Stimulated activated CD8-positive, alpha-beta memory T cell treated with anti-CD3 and anti-CD28 coated beads, Interleukin-2, amount 100 ng/mL, for 1 hour (primary cell): ENCODE measurements around the gene SORCS1.

ENCODE experiments used
- DNase-seq, 2 donors: peaks; one replicate each; pipeline ENCODE4 v3.0.0-alpha.2; 2020; ENCODE audit warnings: low read depth in 2 of 2

Gene SORCS1

DNA sequence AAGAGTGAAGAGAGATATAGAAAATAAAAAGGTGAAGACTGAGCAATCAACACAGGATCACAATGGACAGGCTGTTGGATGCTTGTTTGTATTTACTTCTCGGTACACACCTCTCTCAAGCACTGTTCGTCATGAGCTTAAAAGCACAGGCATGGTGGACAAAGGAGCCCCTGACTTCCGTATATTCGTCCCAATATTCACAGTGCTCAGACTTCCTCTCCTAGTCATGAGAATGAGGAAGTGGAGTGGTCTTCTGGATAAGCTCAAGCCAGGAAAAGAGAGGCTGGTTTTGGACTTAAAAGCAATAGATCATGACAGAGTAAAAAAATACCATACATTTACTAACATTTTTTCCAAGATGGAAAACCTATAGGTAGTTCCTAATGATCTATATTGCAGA, 172.5 kb downstream of the SORCS1 start:
- DNase-seq, result no peak

DNA sequence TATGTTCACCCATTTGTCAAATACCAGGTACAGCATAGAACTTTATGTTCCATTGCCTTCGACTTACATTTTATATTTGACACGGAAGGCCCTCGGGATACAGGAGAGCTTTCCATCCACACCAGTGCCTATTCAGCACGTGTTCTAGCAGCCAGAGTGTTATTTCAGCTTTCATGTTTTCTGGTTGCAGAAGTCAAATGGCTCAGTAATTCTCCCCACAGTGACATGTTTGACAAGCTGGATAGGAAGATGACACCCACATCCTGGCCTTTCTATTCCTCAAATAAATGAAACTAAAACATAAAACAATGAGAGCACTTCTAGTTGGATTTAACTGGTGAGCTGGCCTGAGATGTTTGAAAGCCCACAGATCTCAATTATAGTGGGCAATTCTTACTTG, 173.4 kb downstream of the SORCS1 start:
- no peak for DNase-seq

DNA sequence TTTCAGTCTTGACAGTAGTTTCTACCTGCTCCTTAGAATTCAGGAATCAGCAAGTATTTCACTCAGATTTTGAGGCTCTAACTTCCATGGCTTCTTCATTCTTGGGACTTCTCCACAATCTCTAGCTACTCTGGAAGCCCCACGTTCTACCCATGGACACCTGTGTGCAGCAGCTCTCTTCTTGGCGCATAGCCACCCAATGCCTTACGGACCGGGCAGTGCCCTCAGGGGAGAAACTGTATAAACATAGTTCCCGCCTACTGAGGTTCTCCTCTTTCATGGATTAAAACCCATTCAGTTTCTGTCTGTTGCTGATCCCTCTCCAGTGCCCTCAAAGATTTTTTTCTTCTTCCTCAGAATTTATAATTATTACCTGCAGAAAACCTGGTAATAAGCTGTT, 177.1 kb downstream of the SORCS1 start:
- DNase-seq, result no peak

DNA sequence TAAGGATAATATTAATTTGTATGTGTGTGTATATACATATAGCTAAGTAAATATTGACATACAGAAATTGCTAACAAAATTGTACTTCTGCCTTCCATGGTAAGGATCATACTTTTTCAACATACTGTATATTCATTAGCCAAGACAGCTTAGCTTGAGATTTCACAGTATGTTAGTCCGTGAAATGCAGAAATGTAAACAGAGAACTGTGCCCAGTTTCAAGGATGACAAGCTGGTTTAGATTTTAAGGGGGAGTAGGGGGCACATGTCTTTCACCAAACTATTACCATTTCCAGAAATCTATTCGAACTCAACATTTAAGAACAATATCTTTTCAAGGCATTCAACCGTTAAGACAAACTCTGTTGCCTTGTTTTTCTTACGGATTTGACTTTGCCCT, 182.2 kb downstream of the SORCS1 start:
- no peak for DNase-seq

DNA sequence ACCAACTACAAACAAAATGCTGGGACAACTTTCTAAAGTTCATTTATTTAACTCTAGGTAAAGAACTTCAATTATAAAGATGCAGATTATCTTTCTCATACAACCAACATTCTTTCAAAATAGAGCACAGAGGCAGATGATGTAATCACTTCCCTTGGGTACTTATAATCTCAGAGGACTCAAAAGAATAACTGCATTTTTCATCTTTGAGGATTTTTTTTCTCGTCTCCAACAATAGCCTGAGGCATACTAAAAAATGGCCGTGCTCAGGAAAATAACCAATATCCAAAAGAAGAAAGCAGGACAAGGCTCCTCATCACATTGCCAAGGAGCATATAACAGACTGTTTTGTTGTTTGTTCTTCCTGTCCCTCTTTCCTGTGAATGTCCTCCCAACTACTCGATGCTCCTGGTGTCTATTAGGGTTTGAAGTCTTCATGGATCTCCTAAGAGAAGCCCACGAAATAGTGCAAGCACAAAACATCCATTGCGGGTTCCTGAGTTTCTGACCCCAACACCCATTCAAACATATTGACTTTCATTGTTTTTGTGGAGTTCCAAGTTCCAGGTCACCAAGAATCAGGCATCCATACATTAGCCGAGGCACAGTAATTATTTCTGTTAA, 182.9 kb downstream of the SORCS1 start:
- DNase-seq, result no peak

DNA sequence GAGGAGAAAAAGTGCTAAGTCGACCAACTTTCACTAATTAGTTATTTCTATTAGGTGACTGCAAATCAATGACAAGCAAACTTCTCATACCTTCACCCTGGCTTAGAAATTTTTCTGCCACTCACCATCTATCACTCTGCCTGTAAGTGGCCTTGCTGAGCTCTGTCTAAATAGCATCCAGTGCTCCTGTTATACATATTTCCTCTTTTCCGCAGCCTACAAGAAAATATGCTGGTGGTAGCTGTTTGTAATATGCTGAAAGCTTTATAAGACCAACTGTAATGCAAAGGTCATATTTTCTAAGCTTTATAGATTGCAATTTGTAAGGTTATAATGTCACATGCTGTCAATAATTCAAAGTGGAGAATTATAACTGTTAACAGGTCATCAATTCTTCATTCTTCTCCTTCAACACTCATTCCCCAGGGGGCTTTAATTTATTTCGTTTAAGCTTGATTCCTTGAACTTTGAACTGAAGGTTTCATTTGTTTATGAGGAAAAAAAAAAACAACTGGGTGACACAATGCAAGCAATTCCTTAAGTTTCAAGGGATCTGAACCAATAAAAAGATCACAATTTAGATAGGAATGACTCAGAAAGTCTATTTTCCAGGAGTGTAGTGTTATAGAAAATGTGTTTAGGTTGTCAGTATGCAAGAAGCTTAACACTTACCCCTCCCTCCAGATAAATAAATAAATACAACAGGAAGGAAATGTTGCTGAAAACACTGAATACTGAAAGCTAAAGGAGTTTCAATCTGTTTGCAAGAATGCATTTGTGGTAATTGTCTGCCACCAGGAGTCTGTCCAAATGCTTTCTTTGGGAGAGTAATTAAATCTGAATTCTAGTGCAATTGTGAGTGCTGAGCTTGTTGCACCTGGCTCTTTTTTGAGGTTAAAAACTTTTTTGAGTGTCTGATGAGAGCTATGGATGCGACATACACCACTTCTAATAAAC, 183.7 kb downstream of the SORCS1 start:
- DNase-seq, result no peak

DNA sequence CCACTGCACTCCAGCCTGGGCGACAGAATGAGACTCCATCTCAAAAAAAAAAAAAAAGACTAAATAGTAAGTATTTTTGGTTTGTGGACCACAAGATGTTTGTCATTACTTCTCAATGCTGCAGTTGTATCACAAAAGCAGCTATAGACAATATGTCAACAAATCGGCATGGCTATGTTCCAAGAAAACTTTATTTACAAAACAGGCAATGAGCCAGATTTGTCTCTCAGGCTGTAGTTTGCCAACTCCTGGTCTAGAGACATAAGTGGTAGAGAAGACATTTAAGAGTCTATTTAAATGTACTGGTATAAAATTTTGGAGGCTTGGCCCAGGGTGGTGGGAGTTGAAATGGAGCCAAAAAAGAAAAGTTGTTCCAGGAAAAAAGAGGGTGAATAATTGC, 185.8 kb downstream of the SORCS1 start:
- no peak for DNase-seq

DNA sequence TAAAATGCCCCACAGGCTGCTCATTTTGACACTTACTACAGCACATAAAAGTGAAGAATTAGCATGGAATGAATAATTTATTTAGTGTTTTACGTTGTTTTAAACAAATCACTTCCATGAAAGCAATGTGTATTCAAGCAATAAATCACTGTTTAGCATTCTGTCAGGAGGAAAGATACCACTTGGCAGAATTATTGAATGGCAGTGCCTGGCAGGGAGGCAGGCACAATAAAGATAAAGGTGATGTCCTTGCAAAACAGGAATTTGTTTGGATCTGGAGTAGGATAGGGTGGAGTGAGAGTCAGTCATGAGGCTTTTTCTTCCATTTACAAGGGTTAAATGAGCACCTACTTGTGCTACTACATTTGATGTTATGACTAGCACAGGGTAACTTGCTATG, 190.8 kb downstream of the SORCS1 start:
- no peak for DNase-seq

DNA sequence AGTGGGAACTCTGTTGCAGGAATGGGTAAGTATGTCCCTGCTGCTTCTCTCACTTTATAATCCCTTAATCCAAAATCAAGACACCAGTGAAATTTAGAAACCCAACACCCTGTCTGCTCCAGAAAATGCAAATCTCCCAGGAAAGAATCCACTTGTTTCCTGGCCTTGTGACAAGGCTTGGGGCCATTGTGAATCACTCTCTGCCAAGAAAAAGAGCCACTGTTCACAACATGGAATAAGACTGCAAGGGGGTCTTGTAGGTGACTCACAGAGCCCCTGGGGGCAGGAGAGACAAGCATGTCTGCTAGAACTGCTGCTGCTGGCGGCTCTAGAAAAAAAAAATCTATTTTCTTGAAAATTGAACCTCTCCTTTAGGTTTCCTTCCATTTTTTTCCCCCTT, 191.2 kb downstream of the SORCS1 start:
- no peak for DNase-seq

DNA sequence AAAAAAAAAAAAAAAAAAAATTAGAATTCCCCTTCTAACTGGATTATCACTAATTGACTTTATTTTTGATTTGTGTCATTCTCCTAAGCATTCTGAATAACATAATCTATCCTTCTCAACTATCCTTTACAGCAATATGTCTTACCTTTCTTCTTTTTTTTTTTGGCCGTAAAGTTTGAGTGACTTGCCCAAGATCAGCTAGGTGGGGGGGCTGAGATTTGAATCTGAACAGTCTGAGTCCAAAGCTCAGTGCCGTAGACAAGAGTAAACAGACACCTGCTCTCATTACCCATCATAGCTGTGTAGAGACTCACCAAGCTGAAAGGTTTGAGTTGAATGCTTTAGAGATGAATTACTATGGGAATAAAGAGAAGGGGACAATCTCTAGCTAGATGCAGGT, 192.1 kb downstream of the SORCS1 start:
- no peak for DNase-seq

DNA sequence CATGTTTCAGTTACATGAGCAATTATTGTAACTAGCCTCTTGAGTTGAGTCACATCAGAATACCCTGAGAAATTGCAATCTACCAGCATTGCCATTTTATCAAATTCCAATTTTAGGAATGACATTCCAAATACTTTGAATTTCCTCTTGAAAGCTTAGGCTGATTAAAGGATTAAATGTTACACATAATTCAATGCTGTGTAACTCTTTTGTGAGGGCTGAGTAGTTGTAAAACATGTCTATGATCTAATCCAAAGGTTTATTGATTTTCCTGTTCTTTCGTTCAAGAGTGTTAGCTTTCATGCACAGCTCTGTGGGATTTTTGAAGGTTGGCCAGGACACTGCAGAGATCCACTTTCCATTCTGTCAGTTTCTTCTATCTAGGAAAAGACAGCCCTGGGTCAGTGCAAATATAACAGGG, 193.1 kb downstream of the SORCS1 start:
- DNase-seq, result no peak

DNA sequence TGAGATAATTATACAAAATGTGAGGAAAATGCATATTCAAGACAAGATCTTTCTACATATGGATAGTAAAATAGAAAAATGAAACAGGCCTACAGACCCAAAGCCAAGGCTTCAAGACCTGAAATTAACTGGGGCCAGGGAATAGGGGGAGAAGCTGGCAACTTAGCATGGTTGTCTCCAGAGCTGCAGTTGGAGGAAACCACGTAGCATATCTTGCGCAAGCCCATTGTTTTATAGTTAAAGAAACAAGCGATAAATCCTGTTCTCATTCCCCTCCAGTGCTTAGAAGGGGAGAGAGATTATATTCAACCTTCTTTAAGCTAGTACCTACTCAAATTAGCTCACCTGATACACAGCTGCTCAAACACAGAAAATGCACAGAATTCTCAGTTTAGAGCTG, 197.1 kb downstream of the SORCS1 start:
- DNase-seq, result no peak

DNA sequence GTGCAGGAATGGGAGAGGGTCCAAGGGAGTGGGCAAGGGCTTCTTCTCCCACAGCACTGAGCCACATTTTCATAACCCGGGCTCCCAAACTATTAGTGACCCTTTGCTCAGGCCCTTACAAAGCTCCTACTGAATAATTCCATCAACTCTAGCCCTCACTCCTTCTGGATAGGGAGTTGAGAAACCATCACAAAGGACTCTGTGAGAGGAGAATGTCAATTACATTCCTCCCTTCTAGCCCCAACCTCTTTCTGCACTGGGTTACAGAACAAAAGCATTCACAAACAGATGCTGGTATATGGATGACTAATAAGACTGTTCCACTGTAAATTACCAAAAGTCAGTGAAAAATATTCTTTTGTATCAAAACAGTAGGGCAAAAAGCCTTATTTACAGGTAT, 203.7 kb downstream of the SORCS1 start:
- DNase-seq, result no peak

DNA sequence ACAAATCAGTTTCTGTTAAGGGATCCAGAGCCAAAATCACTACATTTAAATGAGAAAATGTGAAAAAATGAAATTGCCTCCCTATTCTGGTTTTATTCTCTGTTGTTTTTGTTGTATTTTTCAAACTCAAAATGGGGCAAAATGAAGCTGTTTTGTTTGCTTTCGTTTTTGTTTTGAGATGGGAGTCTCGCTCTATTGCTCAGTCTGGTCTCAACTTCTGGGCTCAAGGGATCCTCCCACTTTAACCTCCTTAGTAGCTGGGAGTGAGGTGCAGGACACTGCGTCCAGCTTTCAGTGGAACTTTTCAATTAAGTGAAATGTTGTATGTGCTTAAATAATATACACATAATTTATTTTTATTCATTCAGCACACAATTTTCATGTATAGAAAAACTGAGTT, 205.0 kb downstream of the SORCS1 start:
- no peak for DNase-seq

DNA sequence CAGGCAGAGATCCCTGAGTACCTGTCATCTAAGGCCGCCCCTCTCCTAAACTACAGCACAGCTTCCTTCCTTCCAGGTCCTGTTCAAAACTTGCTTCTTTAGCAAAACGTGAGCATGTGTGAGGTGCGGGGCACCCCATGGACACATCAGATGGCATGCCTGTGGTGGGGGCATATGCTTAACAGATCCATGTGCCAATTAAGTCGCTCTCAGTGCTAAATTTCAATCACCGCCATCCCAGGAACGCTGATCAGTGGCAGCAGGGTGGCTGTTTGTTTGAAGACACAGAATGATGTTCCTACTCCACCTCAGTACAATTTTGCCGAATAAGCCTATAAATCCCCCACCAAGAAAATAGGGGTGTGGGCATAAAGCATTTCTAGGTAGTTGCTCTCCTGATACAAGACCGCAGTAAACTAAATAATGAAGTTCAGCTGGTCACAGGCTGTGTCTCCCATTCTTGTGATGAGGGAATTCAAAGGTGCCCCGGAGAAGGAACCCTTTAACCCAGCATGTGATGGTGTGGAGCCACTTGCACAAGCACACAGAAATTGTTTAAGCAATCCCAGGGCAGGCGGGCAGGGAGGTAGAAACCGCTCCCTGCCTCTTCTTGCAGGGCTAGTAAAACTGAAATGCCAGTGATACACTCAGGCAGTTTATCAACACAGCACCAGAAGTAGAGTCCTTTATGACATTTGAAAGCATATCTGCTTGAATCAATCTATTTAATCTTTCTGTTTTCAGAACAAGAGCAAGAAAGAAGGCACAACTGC, 205.7 kb downstream of the SORCS1 start:
- DNase-seq, result no peak

DNA sequence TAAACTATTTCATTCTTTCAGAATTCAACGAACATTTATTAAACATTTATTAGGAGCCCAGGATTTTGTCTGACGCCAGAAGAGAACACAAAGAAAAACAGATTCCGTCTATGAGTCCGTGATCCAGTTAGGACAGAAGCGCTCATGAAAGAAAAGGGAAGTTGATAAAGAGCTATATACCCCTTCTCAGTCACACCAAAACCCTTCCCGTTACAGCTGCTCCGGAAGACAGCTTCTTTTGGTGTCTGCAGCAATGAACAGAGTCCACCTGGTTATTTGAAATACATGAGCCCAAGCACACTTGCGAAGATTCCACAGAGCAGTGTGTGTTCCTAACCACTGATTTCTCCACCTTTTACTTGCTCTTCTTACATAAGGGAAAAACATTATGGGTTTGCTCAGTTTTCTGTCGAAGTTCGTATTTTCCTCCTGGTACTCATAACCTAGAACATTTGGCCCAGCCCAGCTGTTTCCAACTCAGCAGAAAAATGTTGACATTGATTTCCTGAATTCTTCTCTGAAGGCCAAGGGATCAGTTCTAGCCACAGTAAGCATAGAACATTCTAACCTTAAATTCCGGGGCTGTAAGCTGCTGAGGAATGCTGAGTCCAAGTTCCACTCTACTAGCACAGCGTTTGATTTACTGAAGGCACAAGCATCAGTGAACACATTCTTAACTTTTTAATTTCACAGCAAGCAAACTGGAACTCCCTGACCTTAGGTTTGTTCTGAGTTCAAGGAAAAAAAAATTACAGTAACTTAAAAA, 206.5 kb downstream of the SORCS1 start:
- no peak for DNase-seq

DNA sequence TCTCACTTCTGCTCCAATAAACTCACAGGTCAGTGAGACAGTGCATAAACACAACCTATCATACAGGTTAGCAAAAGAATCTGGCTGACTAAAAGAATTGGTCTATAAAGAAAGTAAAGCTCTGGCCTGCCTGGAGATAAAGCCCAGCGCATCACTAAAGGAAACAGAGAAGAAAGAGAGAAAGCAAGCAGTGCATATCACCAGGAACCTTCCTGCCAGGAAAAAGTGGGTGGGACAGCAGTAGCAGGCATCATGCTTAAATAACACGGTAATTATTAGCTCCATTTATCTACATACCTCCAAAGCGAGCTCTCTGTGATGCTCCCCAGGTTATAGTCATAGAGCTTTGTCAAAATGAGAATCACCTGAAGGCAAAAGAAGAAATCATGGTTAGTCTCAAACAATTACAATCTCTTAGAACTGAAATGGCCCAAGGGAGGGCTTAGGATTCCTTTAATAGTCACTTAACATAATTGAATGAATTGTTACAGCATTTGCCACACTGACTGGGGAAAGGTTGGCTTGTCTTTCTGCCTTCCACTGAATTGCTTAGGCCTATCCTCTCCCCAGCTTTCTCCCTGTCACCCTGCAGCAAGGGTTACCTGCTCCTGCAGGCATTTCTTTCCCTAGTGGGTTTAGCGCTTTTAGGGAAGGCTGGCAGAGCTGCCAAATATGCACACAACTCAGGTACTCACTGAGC, 208.1 kb downstream of the SORCS1 start:
- no peak for DNase-seq

DNA sequence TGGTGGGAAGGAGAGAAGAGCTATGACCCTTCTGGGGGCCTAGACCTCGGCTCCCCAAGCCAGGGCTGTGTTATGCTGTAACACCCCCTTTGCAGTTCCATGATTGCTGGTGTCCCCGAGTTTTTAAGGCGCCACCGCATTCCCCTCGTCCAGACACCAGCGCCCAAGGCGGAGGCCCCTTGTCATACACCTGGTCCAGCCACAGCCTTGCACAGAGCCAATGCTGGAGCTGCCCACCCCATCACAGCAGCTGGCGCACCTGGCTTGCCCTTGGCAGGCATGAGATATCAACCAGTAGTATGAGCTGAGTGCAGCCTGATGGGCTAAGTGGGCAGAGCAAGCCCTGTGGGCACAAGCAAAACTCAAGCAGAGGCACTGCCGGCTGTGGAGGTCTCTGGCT, 209.4 kb downstream of the SORCS1 start:
- no peak for DNase-seq

DNA sequence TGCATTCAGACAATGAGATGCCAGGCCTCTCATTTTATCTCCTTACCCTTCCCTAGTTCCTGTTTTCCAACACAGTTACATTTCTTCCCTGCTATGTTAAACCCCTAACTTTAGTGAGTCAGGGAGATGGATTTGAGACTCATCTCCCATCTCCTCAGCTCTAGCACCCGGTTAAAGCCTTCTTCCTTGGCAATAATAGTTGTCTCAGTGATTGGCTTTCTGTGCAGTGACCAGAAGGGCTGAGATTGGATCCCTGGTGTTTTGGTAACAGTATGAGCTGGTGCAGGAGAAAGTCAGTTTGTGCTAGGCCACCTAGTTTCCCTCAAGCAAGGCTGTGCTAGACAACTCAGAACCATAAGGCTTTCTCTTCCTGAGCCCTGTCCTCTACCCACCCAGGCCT, 212.5 kb downstream of the SORCS1 start:
- no peak for DNase-seq

DNA sequence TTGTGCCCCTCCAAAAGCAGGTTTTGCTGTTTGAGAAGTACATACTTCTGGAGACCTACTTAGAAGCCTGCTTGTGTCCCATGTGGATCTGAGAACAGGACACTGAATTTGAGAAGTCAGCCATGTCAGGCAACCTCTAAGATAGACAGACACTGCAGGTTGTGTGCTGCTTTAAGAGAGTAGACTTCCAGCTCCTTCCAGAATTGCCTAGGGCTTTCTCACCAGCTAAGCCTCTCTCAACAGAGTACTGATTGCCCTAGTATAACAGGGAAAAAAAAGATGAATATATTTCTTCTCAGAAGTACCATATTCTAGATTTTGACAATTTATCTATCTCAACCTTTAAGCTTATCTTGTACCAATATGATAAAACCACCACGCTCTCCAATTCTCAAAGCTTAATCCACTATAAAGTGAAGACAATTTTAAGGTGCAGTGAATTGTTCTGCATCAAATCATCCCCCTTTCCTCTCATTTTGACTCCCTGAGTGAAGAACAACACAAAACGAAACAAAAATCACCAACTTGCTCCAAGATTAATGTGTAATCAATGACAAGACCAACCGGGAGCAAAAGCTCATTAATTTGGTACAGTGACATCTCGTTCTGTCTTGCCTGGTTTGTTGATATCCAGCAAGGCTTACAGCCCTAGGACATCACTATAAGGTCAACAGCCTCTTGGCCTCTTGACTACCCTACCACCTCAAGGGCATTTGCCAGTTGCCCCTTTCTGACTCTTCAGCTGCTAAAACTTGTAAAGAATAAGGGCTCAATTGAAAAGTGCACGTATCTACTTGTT, 214.6 kb downstream of the SORCS1 start:
- DNase-seq, result no peak
